HG03064 (cell line): ENCODE results near the gene PPIF.

Experiments
- ATAC-seq: cut with Tn5 transposase; IDR thresholded peaks from one replicate; pipeline ENCODE4 v1.9.1; 2021; ENCODE audit warnings: low read depth; ENCODE audit not compliant: unreplicated experiment

Gene PPIF

DNA sequence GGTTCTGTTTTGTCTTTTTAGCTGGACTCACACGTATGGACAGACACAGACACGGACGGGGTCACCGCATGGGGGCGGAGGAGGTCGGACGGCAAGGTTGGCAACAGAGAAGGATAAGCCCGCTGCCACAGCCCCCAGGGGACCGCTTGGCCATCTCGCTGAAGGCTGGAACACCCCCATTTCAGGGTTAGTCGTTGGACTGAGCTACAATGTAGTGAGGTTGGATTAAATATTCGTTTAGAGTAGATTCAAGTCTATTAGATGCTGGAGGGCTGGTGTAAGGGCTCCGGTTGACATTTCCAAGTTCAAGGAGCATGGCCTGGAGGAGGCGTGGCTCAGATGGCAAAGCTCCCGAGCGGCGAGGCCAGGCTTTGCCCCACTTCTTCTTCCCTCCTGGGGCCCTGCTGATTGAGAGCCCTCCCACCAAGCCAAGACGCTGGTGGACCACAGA lies 35.2 kb downstream of the PPIF start:
- no peak for ATAC-seq

DNA sequence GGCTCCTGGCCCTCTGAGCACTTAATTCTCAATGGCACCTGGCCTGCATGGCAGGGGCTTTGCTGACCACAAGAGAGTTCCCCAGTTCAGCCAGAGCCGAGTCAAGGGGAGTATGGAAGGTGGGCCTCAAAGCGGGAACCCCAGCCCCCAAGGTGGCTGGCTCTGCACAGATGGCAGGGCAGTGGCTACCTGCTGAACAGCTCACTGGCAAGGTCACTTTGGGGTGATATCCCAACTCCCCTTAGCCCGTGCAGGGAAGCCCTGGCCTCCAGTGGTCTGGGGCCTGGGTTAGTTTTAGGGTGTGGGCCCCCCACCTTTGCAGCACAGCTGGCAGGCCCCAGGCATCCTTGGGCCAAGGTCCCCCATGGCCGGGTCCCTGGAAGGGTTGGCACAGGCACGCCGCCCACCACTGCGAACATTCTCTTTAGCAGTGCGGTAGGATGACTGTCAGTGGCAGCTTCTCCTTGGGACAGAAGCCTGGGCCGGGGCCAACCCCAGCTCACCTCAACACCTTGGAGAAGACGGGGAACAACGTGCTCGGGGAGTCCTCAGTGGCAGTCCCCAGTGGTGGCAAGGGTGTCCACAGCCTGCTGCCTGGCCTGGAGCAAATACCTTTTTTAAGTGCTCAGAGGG lies 36.8 kb downstream of the PPIF start:
- no peak for ATAC-seq

DNA sequence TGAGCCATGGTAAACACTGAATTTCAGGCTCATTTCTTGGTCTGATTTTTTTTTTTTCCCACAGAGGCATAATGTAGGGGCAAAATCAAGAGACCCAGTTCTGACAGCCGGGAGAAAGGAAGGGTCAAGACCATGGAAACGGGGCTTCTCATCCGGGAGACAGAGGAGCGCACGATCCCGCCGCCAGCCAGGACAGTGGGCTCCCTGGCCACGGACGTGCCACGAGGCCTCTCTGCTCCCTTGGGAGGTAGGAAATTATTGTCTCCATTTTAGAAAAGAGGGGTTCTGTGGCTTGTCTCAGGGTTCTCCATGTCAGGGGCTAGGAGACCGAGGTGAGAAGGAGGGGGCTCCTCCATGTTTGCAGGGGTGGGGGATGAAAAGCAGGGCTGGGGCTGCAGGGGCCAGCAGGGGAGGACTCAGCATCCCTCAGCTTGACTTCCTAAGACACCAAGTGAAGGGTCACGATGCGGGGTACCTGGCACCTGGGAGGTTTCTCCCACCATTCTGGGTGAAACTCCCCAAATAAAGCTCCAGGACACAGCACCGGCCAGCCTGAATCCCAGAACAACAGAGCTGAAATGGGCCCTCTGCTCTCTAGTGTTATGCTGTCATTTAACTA lies 37.6 kb downstream of the PPIF start:
- no peak for ATAC-seq

- no peak for ATAC-seq
Measured at GRCh38 chr10:79385392-79385795, 38.1 kb downstream of the PPIF start.

- ATAC-seq, result no peak
Measured at GRCh38 chr10:79385804-79386531, 38.7 kb downstream of the PPIF start.

- no peak for ATAC-seq
Measured at GRCh38 chr10:79386637-79387465, 39.6 kb downstream of the PPIF start.

- no peak for ATAC-seq
Measured at GRCh38 chr10:79387466-79387973, 40.3 kb downstream of the PPIF start.

GRCh38 chr10:79387974-79388850 lies 40.9 kb downstream of the PPIF start:
- no peak for ATAC-seq

DNA sequence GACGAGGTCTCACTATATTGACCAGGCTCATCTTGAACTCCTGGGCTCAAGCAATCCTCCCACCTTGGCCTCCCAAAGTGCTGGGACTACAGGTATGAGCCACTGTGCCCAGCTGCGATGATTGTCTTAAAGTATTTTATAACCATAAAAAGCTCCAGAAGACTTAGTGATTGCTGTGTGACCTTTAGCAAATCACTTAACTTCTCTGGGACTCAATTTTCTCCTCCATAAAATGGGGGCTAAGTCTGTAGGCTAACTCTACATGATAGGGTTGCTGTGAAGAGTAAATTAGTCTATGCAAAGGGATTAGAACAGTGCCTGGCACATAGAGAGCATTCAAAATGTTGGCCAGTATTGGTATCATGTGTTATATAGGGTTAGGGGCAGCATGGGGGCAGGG lies 42.8 kb downstream of the PPIF start:
- no peak for ATAC-seq

DNA sequence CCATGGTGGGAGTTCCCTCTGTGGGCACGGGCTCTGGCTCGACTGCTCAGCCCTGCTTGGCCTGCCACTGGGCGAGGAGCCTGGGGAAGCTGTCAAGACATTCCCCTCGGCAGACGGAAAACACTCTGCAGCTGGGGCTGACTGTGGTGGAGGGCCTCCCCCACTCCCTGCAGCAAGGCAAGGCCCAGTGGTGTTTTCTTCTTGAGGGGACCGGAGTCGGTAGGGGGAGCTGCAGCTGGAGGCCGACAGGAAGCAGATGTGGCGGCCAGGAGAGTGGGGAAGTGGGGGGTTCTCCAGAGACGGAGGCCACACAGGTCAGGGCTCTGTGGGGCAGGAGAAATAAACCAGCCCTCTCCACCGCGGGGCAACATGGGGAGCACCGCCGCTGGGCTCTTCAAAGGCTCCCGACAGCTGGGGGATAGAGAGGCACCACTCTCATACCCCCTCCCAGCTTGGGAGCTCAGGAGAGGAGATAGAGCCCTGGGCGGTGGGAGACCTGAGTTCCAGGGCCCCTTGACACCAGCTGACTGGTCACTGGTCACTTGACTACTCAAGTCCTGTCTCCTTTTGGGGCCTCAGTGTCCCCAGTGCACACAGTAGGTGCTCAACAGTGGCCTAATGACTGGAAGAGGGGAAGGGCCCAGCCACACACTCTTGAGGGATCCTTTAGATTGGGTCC lies 43.4 kb downstream of the PPIF start:
- no peak for ATAC-seq

DNA sequence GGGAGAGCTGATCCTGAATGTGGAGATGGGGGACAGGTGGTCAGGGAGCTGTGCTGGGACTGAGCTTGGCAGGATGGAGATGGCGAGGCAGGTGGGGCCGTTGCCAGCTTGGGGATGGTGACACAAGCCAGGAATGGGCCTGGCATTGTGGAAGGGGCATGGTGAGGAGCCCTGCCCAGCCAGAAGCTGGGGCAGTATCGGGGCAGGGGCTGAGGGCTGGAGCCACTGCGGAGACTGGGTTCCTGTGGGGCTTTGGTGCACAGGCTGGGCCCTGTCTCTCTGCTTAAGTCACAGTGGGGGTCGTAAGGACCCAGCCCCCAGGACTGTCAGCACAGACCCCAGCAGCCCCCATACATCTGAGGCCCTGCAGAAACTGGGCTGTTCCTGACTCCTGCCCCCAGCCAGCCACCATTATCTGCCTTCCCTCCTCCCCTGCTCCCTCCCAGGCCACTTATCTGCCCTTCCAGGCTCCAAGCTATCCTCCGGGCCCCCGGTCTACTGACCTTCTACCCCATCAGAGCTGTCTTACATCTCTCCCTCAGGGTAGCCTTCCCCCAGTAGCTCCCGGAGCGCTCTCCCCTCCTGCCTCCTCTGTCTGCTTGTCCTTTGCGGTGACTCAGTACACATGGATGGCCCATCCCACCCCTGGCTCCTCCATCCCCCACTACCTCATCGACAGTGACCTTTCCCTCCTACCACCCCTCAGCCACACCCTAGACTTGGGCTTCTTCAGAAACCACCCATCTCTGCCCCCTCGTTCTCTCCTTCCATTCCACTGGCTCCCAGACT lies 44.2 kb downstream of the PPIF start:
- no peak for ATAC-seq

DNA sequence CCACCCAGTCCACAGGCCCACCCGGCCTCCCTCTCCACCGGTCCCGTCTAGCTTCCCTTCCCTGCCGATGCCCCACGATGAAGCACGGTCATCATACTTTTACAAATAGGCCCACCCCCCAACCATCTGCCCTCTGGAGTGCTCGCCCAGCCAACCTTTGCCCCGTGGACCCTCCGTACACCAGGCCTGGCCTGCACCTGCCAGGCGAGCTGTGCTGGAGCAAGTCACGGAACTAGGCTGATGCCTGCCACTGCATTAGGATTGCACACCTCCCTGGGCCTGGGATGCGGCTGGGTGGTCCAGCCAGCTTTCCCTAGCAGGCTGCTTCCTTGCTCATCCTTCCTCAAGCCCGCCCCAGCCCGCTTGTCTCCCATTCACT lies 44.7 kb downstream of the PPIF start:
- no peak for ATAC-seq

GRCh38 chr10:79392506-79393176 lies 45.4 kb downstream of the PPIF start:
- no peak for ATAC-seq

DNA sequence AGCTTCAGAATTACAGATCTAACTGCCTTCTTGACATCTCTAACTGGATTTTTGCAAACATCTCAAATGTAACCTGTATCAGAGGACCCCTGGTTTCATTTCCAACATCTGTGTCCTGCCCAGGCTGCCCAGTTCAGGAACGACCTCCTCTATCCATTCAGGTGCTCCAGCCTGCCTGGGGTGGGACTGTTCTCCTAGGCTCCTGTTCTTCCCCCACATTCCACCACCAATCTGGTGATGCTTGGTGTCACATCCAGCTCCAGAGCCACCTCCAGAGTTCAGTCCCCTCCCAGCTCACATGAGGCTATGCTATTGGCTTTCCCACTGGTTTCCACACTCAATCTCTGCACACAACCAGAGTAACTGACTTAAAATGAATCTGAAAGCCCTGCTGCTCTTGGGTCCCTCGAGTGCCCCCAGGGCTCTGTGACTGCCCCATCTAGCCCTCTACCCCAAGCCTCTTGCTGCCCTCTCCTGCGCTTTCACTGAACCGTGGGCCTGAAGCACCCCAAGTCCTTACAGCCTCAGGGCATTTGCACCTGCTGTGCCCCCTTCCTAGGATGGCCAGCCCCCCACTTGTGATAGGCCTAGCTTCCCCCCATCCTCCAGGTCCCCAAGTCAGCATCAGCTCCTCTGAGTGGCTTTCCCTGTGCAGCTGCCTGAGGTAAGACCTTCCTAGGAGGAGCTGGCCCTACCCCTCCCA lies 46.1 kb downstream of the PPIF start:
- no peak for ATAC-seq

GRCh38 chr10:79393924-79394610 lies 46.8 kb downstream of the PPIF start:
- no peak for ATAC-seq

- ATAC-seq, result no peak
Measured at GRCh38 chr10:79394664-79395063, 47.4 kb downstream of the PPIF start.

GRCh38 chr10:79396520-79396919 lies 49.3 kb downstream of the PPIF start:
- ATAC-seq, result no peak
